NCI-H146 treated with DMSO at 0.1 percent for 48 hours (cell line): ENCODE results near the gene PRKCA.
"Not testable (repeated sequence)": the region's sequence is repeated elsewhere in the genome, so short reads cannot be mapped to it uniquely, and the experiment has no call there.

ENCODE experiments used
- DNase-seq: peaks from one replicate; lab custom pipeline; 2025; ENCODE audit not compliant: unreplicated experiment; lab: John Stamatoyannopoulos, UW

The PRKCA gene

GRCh38 chr17:66435182-66435581 is 132.8 kb downstream of the PRKCA start:
- no peak for DNase-seq

GRCh38 chr17:66436631-66437030 is 134.2 kb downstream of the PRKCA start:
- no peak for DNase-seq

GRCh38 chr17:66437476-66438026 is 135.1 kb downstream of the PRKCA start:
- no peak for DNase-seq

- DNase-seq = no peak
Observed at GRCh38 chr17:66438101-66438500, 135.7 kb downstream of the PRKCA start.

- DNase-seq = no peak
Observed at GRCh38 chr17:66441101-66441661, 138.8 kb downstream of the PRKCA start.

- DNase-seq = no peak
Observed at GRCh38 chr17:66443166-66443565, 140.8 kb downstream of the PRKCA start.

GRCh38 chr17:66443606-66444005 is 141.2 kb downstream of the PRKCA start:
- DNase-seq = no peak

- DNase-seq = no peak
Observed at GRCh38 chr17:66444031-66444430, 141.6 kb downstream of the PRKCA start.

- no peak for DNase-seq
Observed at GRCh38 chr17:66445229-66445628, 142.8 kb downstream of the PRKCA start.

- DNase-seq = no peak
Observed at GRCh38 chr17:66446419-66446818, 144.0 kb downstream of the PRKCA start.

GRCh38 chr17:66447159-66447558 is 144.7 kb downstream of the PRKCA start:
- no peak for DNase-seq

- no peak for DNase-seq
Observed at GRCh38 chr17:66448026-66448639, 145.7 kb downstream of the PRKCA start.

GRCh38 chr17:66449418-66449977 is 147.1 kb downstream of the PRKCA start:
- DNase-seq = no peak

GRCh38 chr17:66450008-66450851 is 147.8 kb downstream of the PRKCA start:
- no peak for DNase-seq

- no peak for DNase-seq
Observed at GRCh38 chr17:66450852-66451158, 148.4 kb downstream of the PRKCA start.

GRCh38 chr17:66451188-66452149 is 149.1 kb downstream of the PRKCA start:
- no peak for DNase-seq

GRCh38 chr17:66455060-66455459 is 152.6 kb downstream of the PRKCA start:
- no peak for DNase-seq

GRCh38 chr17:66457499-66457898 is 155.1 kb downstream of the PRKCA start:
- DNase-seq = not testable (repeated sequence)

- DNase-seq = no peak
Observed at GRCh38 chr17:66458782-66459181, 156.4 kb downstream of the PRKCA start.

- DNase-seq = no peak
Observed at GRCh38 chr17:66459811-66460270, 157.4 kb downstream of the PRKCA start.
